Measurements from ENCODE around the gene TRAPPC12.
A peak's percentile ranks its signal among the peaks of the same experiment; 100 is the strongest.
"Not testable (repeated sequence)": the region's sequence is repeated elsewhere in the genome, so short reads cannot be mapped to it uniquely, and the experiment has no call there.

The TRAPPC12 gene

GRCh38 chr2:3488061-3488531 lies 108.6 kb downstream of the TRAPPC12 start:
- H3K4me3 ChIP-seq (ENCODE audit: insufficient read length, low read depth): no peak overlapping the region
- DNase-seq (ENCODE audit: low read depth, low spot score): no peak
- H3K4me1 ChIP-seq (ENCODE audit: insufficient read depth, insufficient read length): peaks cover 10% of the 10 kb centered on the region
- no peak for TF ChIP-seq ZNF274 (IDR thresholded peaks at IDR 0.05; ENCODE audit: low read depth, low read length)
- TF ChIP-seq SUZ12 (IDR thresholded peaks at IDR 0.05; ENCODE audit: extremely low read depth, insufficient read depth, insufficient read length): no peak
- no peak for TF ChIP-seq YY1 (IDR thresholded peaks at IDR 0.05; ENCODE audit: insufficient read depth, insufficient read length)
- H3K9ac ChIP-seq (ENCODE audit: insufficient read length, low read depth): no peak overlapping the region
- H3K27me3 ChIP-seq (ENCODE audit: insufficient read depth, insufficient read length): no peaks in the 10 kb centered on the region
- peaks cover 7% of the 10 kb centered on the region; the same call in 1 of the 2 replicates for H3K9me3 ChIP-seq (ENCODE audit: insufficient read depth, low read length)
- peaks cover 6% of the 10 kb centered on the region for H3K36me3 ChIP-seq (ENCODE audit: insufficient read depth, insufficient read length, low read length)

GRCh38 chr2:3488855-3489763 lies 109.6 kb downstream of the TRAPPC12 start:
- no peak for TF ChIP-seq SUZ12 (IDR thresholded peaks at IDR 0.05; ENCODE audit: extremely low read depth, insufficient read depth, insufficient read length)
- no peak for TF ChIP-seq ZNF274 (IDR thresholded peaks at IDR 0.05; ENCODE audit: low read depth, low read length)
- no peak for TF ChIP-seq YY1 (IDR thresholded peaks at IDR 0.05; ENCODE audit: insufficient read depth, insufficient read length)
- no peak overlapping the region for H3K4me3 ChIP-seq (ENCODE audit: insufficient read length, low read depth)

GRCh38 chr2:3489764-3490115 lies 110.2 kb downstream of the TRAPPC12 start:
- no peak for TF ChIP-seq YY1 (IDR thresholded peaks at IDR 0.05; ENCODE audit: insufficient read depth, insufficient read length)
- no peak for TF ChIP-seq ZNF274 (IDR thresholded peaks at IDR 0.05; ENCODE audit: low read depth, low read length)
- no peak for TF ChIP-seq SUZ12 (IDR thresholded peaks at IDR 0.05; ENCODE audit: extremely low read depth, insufficient read depth, insufficient read length)
- peaks cover 7% of the 10 kb centered on the region; the same call in 1 of the 2 replicates for H3K9me3 ChIP-seq (ENCODE audit: insufficient read depth, low read length)
- peaks cover 15% of the 10 kb centered on the region for H3K4me1 ChIP-seq (ENCODE audit: insufficient read depth, insufficient read length)
- peaks cover 6% of the 10 kb centered on the region for H3K36me3 ChIP-seq (ENCODE audit: insufficient read depth, insufficient read length, low read length)
- no peak overlapping the region for H3K4me3 ChIP-seq (ENCODE audit: insufficient read length, low read depth)
- DNase-seq (ENCODE audit: low read depth, low spot score): no peak
- no peaks in the 10 kb centered on the region for H3K27me3 ChIP-seq (ENCODE audit: insufficient read depth, insufficient read length)
- no peak overlapping the region for H3K9ac ChIP-seq (ENCODE audit: insufficient read length, low read depth)

More at GRCh38 chr2:3488855-3489763, 109.6 kb downstream of the TRAPPC12 start:
- Histone ChIP-seq H3K9me3 (ENCODE audit: insufficient read depth, low read length) (peaks cover 7% of the 10 kb centered on the region; the same call in 1 of the 2 replicates), H3K36me3 (ENCODE audit: insufficient read depth, insufficient read length, low read length) (peaks cover 6% of the 10 kb centered on the region), H3K4me1 (ENCODE audit: insufficient read depth, insufficient read length) (peaks cover 15% of the 10 kb centered on the region), H3K9ac (ENCODE audit: insufficient read length, low read depth) (peak overlapping the region; percentile 42), H3K27me3 (ENCODE audit: insufficient read depth, insufficient read length) (no peaks in the 10 kb centered on the region)
- no peak for DNase-seq (ENCODE audit: low read depth, low spot score)

- Histone ChIP-seq H3K9me3 (ENCODE audit: insufficient read depth, low read length) (peaks cover 7% of the 10 kb centered on the region; the same call in 1 of the 2 replicates), H3K36me3 (ENCODE audit: insufficient read depth, insufficient read length, low read length) (peaks cover 12% of the 10 kb centered on the region), H3K9ac (ENCODE audit: insufficient read length, low read depth) (no peak overlapping the region), H3K4me3 (ENCODE audit: insufficient read length, low read depth) (no peak overlapping the region), H3K27me3 (ENCODE audit: insufficient read depth, insufficient read length) (no peaks in the 10 kb centered on the region), H3K4me1 (ENCODE audit: insufficient read depth, insufficient read length) (peaks cover 15% of the 10 kb centered on the region)
- no peak for DNase-seq (ENCODE audit: low read depth, low spot score)
- no peak for TF ChIP-seq ZNF274 (IDR thresholded peaks at IDR 0.05; ENCODE audit: low read depth, low read length)
- TF ChIP-seq SUZ12 (IDR thresholded peaks at IDR 0.05; ENCODE audit: extremely low read depth, insufficient read depth, insufficient read length): no peak
- TF ChIP-seq YY1 (IDR thresholded peaks at IDR 0.05; ENCODE audit: insufficient read depth, insufficient read length): no peak
Observed at GRCh38 chr2:3490191-3491170, 111.0 kb downstream of the TRAPPC12 start.

- H3K4me1 ChIP-seq (ENCODE audit: insufficient read depth, insufficient read length): peaks cover 15% of the 10 kb centered on the region
- no peak overlapping the region for H3K4me3 ChIP-seq (ENCODE audit: insufficient read length, low read depth)
- TF ChIP-seq YY1 (IDR thresholded peaks at IDR 0.05; ENCODE audit: insufficient read depth, insufficient read length) (no peak), ZNF274 (IDR thresholded peaks at IDR 0.05; ENCODE audit: low read depth, low read length) (no peak), SUZ12 (IDR thresholded peaks at IDR 0.05; ENCODE audit: extremely low read depth, insufficient read depth, insufficient read length) (no peak)
- H3K9ac ChIP-seq (ENCODE audit: insufficient read length, low read depth): no peak overlapping the region
- DNase-seq (ENCODE audit: low read depth, low spot score): no peak
- peaks cover 7% of the 10 kb centered on the region; the same call in 1 of the 2 replicates for H3K9me3 ChIP-seq (ENCODE audit: insufficient read depth, low read length)
- H3K36me3 ChIP-seq (ENCODE audit: insufficient read depth, insufficient read length, low read length): peaks cover 10% of the 10 kb centered on the region
- H3K27me3 ChIP-seq (ENCODE audit: insufficient read depth, insufficient read length): no peaks in the 10 kb centered on the region
Observed at GRCh38 chr2:3491306-3491705, 111.8 kb downstream of the TRAPPC12 start.

- peaks cover 5% of the 10 kb centered on the region; the same call in 1 of the 2 replicates for H3K9me3 ChIP-seq (ENCODE audit: insufficient read depth, low read length)
- H3K4me1 ChIP-seq (ENCODE audit: insufficient read depth, insufficient read length): peaks cover 15% of the 10 kb centered on the region
- no peak for DNase-seq (ENCODE audit: low read depth, low spot score)
- H3K36me3 ChIP-seq (ENCODE audit: insufficient read depth, insufficient read length, low read length): peaks cover 10% of the 10 kb centered on the region
- TF ChIP-seq ZNF274 (IDR thresholded peaks at IDR 0.05; ENCODE audit: low read depth, low read length): no peak
- no peak for TF ChIP-seq SUZ12 (IDR thresholded peaks at IDR 0.05; ENCODE audit: extremely low read depth, insufficient read depth, insufficient read length)
- TF ChIP-seq YY1 (IDR thresholded peaks at IDR 0.05; ENCODE audit: insufficient read depth, insufficient read length): no peak
- no peak overlapping the region for H3K9ac ChIP-seq (ENCODE audit: insufficient read length, low read depth)
- no peaks in the 10 kb centered on the region for H3K27me3 ChIP-seq (ENCODE audit: insufficient read depth, insufficient read length)
- no peak overlapping the region for H3K4me3 ChIP-seq (ENCODE audit: insufficient read length, low read depth)
Observed at GRCh38 chr2:3491716-3492474, 112.4 kb downstream of the TRAPPC12 start.

GRCh38 chr2:3492475-3492787 lies 112.9 kb downstream of the TRAPPC12 start:
- Histone ChIP-seq H3K36me3 (ENCODE audit: insufficient read depth, insufficient read length, low read length) (peaks cover 10% of the 10 kb centered on the region), H3K4me1 (ENCODE audit: insufficient read depth, insufficient read length) (peaks cover 15% of the 10 kb centered on the region)
- not testable (repeated sequence) for H3K9ac ChIP-seq (ENCODE audit: insufficient read length, low read depth); DNase-seq (ENCODE audit: low read depth, low spot score); H3K4me3 ChIP-seq (ENCODE audit: insufficient read length, low read depth); H3K9me3 ChIP-seq (ENCODE audit: insufficient read depth, low read length); H3K27me3 ChIP-seq (ENCODE audit: insufficient read depth, insufficient read length)
